Kidney (tissue), 14 donors: ENCODE measurements around the gene ROPN1. TPM values are rescaled to one million over a fixed set of nuclear protein-coding genes. Genes with fewer than 3 reads are reported as not detected.

Experiments used
- DNase-seq, 5 donors: peaks; one replicate each; pipeline ENCODE4 v3.0.0-alpha.2; 2013 to 2020
- FAIRE-seq: peaks from 2 replicates; lab custom pipeline; 2012; peaks lifted over from hg19 to GRCh38; lab: Jason Lieb, UNC
- H3K27ac ChIP-seq, 2 donors: one replicate each; pipeline ENCODE4 v1.7.0; 2013; ENCODE audit warnings: low read depth in 2 of 2, low read length in 2 of 2, inconsistent platforms in 1 of 2
- H3K27me3 ChIP-seq: one replicate; pipeline ENCODE4 v1.7.1; 2013; ENCODE audit warnings: low read length, inconsistent platforms; ENCODE audit not compliant: control insufficient read depth, insufficient read depth
- H3K36me3 ChIP-seq, 3 donors: one replicate each; pipeline versions ENCODE4 v1.7.0 to v1.7.1; 2013; ENCODE audit warnings: low read length in 3 of 3, control low read depth in 1 of 3, inconsistent platforms in 1 of 3; ENCODE audit not compliant: insufficient read depth in 3 of 3, control insufficient read depth in 2 of 3
- H3K4me1 ChIP-seq, 3 donors: one replicate each; pipeline versions ENCODE4 v1.7.0 to v1.7.1; 2013; ENCODE audit warnings: low read length in 3 of 3, inconsistent platforms in 1 of 3, low read depth in 1 of 3; ENCODE audit not compliant: control insufficient read depth in 2 of 3, insufficient read depth in 2 of 3
- H3K4me3 ChIP-seq, 3 donors: one replicate each; pipeline versions ENCODE4 v1.7.0 to v1.8.1; 2013; ENCODE audit warnings: low read length in 3 of 3, control low read depth in 1 of 3, inconsistent platforms in 1 of 3
- H3K9ac ChIP-seq, 3 donors: one replicate each; pipeline versions ENCODE4 v1.7.0 to v1.7.1; 2013; ENCODE audit warnings: low read length in 3 of 3, control low read depth in 1 of 3, inconsistent platforms in 1 of 3
- H3K9me3 ChIP-seq, 3 donors: one replicate each; pipeline versions ENCODE4 v1.7.0 to v1.7.1; 2013; ENCODE audit warnings: low read length in 3 of 3, control low read depth in 1 of 3, inconsistent platforms in 1 of 3; ENCODE audit not compliant: control insufficient read depth in 2 of 3, insufficient read depth in 1 of 3
- intact Hi-C: fragments of 100-400 bp; cut with DNase I; formaldehyde crosslinking; loops from one replicate; pipeline ENCODE4 v1.11.1; 2022
- polyA plus RNA-seq: library from polyadenylated mRNA; stranded (reverse); fragments of 350-450 nt; fragmentation: Illumina TruSeq; extraction: RNeasy Lipid Tissue Mini Kit (QIAGEN cat#74804); gene quantifications from one replicate; pipeline ENCODE4 v1.2.3, GENCODE V29; 2014; ENCODE audit warnings: low read depth, low replicate concordance; ENCODE audit not compliant: insufficient read depth
- total RNA-seq: library from RNA; stranded (reverse); fragmentation: NEBNext Ultra II Directional; extraction: Animal tissue kit (Norgen Biotek cat#: 25700); gene quantifications from one replicate; pipeline ENCODE4 v1.2.1, GENCODE V29; 2021
- TF ChIP-seq, protein P1 (sequence below): IDR thresholded peaks from 3 replicates; pipeline ENCODE4 v1.5.1; 2012; ENCODE audit warnings: mild to moderate bottlenecking, moderate library complexity, borderline replicate concordance; ENCODE audit not compliant: insufficient read depth; ENCODE audit errors: extremely low read depth
- donor health status: control.
- donor health status: control.
- donor health status: control.
- donor health status: control.
- donor health status: control.
- donor health status: DM: yes; HTN: yes; CAD: no.
- donor health status: Normal renal cell carcinoma (clear cell type).

Gene ROPN1
- total and polyA plus RNA-seq, 2 donors from 2014 or later, result 0.54 TPM; not detected in 1

- Histone ChIP-seq H3K27ac (no peak overlapping the region), H3K27me3 (no peaks in the 10 kb centered on the region), H3K4me1 (peaks cover 0 to 7% (median 0%) of the 10 kb centered on the region in 3 donors), H3K36me3 (no peaks in the 10 kb centered on the region), H3K9me3 (no peaks in the 10 kb centered on the region), H3K9ac (no peak overlapping the region), H3K4me3 (no peak overlapping the region)
- TF ChIP-seq, protein P1, sequence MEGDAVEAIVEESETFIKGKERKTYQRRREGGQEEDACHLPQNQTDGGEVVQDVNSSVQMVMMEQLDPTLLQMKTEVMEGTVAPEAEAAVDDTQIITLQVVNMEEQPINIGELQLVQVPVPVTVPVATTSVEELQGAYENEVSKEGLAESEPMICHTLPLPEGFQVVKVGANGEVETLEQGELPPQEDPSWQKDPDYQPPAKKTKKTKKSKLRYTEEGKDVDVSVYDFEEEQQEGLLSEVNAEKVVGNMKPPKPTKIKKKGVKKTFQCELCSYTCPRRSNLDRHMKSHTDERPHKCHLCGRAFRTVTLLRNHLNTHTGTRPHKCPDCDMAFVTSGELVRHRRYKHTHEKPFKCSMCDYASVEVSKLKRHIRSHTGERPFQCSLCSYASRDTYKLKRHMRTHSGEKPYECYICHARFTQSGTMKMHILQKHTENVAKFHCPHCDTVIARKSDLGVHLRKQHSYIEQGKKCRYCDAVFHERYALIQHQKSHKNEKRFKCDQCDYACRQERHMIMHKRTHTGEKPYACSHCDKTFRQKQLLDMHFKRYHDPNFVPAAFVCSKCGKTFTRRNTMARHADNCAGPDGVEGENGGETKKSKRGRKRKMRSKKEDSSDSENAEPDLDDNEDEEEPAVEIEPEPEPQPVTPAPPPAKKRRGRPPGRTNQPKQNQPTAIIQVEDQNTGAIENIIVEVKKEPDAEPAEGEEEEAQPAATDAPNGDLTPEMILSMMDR, result no peak
- intact Hi-C loops, result no loop called here
- DNase-seq (no peak), FAIRE-seq (no peak)
These were observed 43.7 kb upstream of the ROPN1 start for GRCh38 chr3:124035463-124036121.

GRCh38 chr3:124034844-124035152 is 42.9 kb upstream of the ROPN1 start:
- H3K9me3 ChIP-seq, result no peaks in the 10 kb centered on the region
- intact Hi-C loops, result no loop called here
- no peak overlapping the region for H3K27ac ChIP-seq
- TF ChIP-seq, protein P1, result no peak
- H3K4me3 ChIP-seq, result peak overlapping the region; percentile 64 to 69 (median 68)
- H3K36me3 ChIP-seq, result no peaks in the 10 kb centered on the region
- DNase-seq, result no peak
- peaks cover 0 to 7% (median 0%) of the 10 kb centered on the region in 3 donors for H3K4me1 ChIP-seq
- no peaks in the 10 kb centered on the region for H3K27me3 ChIP-seq
- no peak for FAIRE-seq
- H3K9ac ChIP-seq, result peak overlapping the region in 1 of 3 donors; percentile 61

DNA sequence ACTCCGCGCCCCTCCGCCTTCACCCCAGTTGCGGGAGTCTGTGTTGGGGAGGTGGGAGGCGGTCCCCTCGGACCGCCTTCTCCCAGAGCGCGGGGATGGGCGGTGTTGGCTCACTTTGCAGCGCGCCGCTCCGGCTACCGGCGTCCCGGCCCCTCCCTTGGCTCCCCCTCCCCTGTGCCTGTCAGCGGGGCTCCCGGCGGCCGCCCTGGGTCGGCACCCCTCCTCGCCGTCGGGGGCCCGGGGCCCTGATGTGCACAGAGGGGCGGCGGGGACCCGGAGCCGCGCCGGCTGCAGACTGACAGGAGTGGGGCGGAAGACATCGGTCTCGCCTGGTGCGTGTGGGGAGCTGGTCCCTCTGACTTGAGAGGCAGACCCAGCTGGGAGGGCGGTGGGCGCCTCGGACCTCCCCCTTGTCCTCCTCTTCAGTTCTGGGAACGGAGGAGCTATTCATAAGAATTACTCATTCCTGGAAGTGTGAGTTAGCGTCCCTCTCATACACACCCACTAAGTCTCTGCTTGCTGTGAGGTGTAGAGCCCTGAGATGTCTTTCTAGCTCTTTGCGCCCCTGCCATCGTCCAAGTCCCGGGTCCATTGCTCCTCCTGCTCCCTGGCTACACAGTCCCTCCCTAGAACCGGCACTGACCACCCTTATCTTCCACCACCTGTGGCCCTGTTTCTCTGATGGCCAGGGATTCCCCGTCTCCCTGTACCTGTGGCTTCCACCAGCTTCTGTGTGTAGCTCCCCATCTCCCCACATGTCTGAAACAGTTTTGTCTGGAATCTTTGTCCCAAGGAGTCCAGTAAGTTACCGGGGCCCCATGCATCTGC is 42.3 kb upstream of the ROPN1 start:
- Histone ChIP-seq H3K27ac (no peak overlapping the region), H3K27me3 (no peaks in the 10 kb centered on the region), H3K4me3 (peak overlapping the region; percentile 64 to 69 (median 68)), H3K9me3 (no peaks in the 10 kb centered on the region), H3K4me1 (peaks cover 0 to 7% (median 0%) of the 10 kb centered on the region in 3 donors), H3K9ac (peak overlapping the region in 2 of 3 donors; percentile 59 to 61), H3K36me3 (no peaks in the 10 kb centered on the region)
- DNase-seq (peak; percentile 32 to 83 (median 61)), FAIRE-seq (no peak)
- TF ChIP-seq, protein P1, result no peak
- intact Hi-C loops, result no loop called here
